GM19351 (cell line): ENCODE data around the gene MT1B.
"Not testable (repeated sequence)": the region's sequence is repeated elsewhere in the genome, so short reads cannot be mapped to it uniquely, and the experiment has no call there.

Source experiments
- ATAC-seq: cut with Tn5 transposase; IDR thresholded peaks from one replicate; pipeline ENCODE4 v1.9.1; 2021; ENCODE audit warnings: mild to moderate bottlenecking, moderate library complexity; ENCODE audit not compliant: unreplicated experiment

MT1B gene

GRCh38 chr16:56618138-56618537 is 33.5 kb upstream of the MT1B start:
- ATAC-seq = no peak

- no peak for ATAC-seq
Measured at GRCh38 chr16:56620339-56620897, 31.3 kb upstream of the MT1B start.

- not testable (repeated sequence) for ATAC-seq
Measured at GRCh38 chr16:56621665-56622445, 29.8 kb upstream of the MT1B start.

DNA sequence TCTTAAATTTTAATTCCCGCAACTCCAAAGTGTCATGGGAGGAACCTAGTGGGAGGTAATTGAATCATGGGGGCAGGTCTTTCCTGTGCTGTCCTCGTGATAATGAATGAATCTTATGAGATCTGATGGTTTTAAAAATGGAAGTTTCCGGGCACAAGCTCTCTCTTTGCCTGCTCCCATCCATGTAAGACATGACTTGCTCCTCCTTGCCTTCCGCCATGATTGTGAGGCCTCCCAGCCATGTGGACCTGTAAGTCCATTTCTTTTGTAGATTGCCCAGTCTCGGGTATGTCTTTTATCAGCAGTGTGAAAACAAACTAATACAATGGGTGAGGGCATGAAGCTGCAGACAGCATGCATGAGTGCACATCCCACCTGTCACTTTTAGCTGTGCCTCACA is 28.5 kb upstream of the MT1B start:
- not testable (repeated sequence) for ATAC-seq

- no peak for ATAC-seq
Measured at GRCh38 chr16:56623637-56624036, 28.0 kb upstream of the MT1B start.

DNA sequence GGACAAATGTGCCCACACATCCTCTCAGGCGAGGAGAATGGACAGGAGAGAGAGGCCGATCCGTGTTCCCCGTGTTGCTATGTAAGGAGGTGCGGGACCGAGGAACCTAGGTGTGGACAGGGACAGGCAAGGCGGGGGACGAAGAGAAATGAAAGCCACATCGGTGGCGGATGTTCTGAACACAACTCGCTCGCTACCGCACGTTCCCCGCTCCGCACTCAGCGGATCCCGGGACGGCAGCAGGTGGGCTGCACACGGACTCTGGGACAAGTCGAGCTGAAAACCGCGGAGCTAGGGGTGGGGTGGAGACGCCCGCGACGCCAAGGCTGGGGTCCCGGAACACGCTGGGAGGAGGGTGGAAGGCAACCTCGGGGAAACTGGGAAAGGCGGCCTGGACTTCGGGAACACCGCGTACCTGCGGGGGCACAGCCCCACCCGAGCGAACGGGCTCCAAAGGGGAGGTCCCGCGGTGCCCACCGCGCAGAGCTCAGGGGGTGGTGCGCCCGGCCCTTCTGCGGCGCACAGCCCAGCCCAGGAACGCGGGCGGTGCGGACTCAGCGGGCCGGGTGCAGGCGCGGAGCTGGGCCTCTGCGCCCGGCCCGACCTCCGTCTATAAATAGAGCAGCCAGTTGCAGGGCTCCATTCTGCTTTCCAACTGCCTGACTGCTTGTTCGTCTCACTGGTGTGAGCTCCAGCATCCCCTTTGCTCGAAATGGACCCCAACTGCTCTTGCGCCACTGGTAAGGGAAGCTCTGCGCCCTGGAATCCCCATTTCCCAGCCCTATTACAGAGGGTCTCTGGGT is 26.3 kb upstream of the MT1B start, which contains the start of gene MT1E:
Gene MT1E, plus strand, starts transcription at position 642 of the 803 bp plus-strand sequence. Its CDS starts 71 bp downstream, at position 713.
- peak; percentile 47 for ATAC-seq

DNA sequence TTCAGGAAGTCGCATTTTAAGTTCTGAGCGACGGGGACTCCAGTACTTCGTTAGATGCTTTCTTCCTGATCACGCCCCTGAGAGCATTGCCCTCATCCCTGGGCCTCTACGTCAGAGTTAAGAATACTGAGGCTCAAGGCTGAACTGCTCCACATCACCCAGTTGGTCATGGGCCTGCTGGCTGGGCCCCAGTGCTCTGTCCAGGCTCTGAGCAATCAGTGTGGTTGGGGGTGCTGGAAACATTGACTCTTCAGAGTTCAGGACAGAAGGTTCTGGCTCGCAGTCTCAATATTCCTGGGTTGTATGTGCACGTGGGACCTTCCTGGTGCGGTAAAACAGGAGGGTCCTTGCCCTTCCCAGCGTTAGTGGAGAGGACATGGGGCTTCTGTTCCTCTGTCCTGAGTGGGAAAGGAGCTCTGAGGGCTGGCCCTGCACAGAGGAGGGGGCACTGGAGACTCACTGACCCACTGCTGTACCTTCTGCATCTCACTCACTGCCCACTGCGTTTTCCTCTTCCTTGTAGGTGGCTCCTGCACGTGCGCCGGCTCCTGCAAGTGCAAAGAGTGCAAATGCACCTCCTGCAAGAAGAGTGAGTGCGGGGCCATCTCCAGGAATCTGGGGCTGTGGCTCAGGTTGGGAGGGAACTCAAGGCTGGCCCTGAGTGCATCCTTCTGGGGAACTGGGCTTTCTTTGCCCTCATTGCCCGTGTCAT is 25.6 kb upstream of the MT1B start:
- ATAC-seq = no peak

- no peak for ATAC-seq
Measured at GRCh38 chr16:56626685-56627084, 25.0 kb upstream of the MT1B start.

GRCh38 chr16:56628486-56629350 is 23.0 kb upstream of the MT1B start:
- ATAC-seq = no peak

DNA sequence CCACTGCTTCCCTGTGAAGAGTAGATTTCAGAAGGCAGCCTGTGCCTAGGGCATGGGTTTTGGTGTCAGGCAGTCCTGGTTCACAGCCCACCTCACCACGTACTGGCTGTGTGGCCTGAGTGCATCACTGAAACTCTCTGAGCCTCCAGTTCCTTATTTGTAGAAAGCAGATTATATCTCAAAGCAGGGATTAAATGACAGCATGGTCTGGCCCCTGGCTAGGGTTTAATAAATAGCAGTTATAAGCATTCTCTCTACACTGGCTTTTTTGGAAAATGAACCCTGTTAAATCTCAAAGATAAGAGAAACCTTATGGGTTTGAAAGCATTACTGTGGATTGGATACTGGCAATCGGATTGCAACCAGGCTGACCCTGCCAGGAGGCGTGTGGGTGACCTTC is 22.2 kb upstream of the MT1B start:
- ATAC-seq = no peak

DNA sequence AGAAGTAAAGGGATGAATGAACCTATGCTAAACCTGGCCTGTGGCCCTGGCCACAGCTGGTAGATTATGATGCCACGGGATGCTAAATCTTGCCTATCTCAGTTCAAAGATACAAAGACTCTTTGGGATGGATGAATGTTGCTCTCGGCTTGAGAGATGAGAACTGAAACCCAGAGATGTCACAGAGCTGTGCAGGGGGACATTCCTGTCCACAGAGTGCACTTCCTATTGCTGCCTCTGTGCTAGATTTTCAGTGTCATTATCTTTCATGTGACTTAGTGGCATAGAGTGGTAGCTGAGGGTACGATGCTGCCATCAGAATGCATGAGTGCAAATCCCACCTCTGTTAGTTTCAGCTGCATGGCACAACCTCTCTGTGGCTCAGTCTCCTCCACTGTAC is 21.6 kb upstream of the MT1B start:
- ATAC-seq = peak; percentile 90

GRCh38 chr16:56631197-56631596 is 20.5 kb upstream of the MT1B start:
- no peak for ATAC-seq

DNA sequence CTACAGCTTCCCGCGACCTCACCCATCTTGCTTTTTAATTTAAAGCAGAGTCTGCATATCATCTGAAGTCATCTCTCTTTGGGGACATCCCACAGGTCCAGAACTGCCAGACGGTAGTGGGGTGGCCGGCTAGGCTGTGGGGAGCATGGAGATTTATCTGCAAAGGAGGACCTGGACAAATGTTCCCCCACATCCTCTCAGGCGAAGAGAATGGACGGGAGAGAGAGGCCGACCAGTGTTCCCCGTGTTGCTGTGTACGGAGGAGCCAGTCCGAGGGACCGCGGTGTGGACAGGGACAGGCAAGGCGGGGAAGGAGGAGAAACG is 19.9 kb upstream of the MT1B start:
- ATAC-seq = no peak

GRCh38 chr16:56632156-56632847 is 19.4 kb upstream of the MT1B start, which contains the start of gene MT1M:
TSS of gene MT1M (plus strand) at chr16:56632659. CDS start at chr16:56632732, 73 bp downstream.
- ATAC-seq = no peak

DNA sequence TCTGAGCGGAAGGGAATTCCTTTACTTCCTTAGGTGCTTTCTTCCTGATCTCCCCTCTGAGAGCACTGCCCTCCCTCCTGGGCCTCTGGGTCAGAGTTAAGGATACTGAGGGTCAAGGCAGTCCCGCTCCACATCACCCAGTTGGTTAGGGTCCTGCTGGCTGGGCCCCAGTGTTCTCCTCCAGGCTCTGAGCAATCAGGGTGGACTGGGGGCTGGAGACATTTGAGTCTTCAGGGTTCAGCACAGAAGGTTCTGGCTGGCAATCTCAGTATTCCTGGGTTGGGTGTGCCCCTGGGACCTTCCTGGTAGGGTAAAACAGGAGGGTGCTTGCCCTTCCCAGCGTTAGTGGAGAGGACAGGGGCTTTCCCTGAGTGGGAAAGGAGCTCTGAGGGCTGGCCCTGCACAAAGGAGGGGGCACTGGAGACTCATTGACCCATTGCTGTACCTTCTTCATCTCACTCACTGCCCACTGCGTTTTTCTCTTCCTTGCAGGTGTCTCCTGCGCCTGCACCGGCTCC is 18.8 kb upstream of the MT1B start:
- ATAC-seq = no peak

- ATAC-seq = no peak
Measured at GRCh38 chr16:56633535-56633934, 18.2 kb upstream of the MT1B start.

DNA sequence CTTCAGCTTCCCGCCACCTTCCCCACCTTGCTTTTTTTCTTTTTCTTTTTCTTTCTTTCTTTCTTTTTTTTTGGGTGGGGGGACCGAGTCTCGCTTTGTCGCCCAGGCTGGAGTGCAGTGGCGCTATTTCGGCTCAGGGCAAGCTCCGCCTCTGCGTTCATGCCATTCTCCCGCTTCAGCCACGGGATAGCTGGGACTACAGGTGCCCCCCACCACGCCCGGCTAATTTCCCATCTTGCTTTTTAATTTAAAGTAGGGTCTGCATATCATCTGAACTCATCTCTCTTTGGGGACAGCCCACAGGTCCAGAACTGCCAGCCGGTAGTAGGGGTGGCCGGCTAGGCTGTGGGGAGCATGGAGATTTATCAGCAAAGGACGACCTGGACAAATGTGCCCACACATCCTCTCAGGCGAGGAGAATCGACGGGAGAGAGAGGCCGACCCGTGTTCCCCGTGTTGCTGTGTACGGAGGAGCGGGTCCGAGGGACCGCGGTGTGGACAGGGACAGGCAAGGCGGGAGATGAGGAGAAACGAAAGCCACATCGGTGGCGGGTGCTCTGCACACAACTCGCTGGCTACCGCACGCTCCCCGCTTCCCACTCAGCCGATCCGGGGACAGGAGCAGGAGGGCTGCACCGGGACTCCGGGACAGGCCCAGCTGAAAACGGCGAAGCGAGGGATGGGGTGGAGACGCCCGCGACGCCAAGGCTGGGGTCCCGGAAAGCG is 16.8 kb upstream of the MT1B start:
- no peak for ATAC-seq

DNA sequence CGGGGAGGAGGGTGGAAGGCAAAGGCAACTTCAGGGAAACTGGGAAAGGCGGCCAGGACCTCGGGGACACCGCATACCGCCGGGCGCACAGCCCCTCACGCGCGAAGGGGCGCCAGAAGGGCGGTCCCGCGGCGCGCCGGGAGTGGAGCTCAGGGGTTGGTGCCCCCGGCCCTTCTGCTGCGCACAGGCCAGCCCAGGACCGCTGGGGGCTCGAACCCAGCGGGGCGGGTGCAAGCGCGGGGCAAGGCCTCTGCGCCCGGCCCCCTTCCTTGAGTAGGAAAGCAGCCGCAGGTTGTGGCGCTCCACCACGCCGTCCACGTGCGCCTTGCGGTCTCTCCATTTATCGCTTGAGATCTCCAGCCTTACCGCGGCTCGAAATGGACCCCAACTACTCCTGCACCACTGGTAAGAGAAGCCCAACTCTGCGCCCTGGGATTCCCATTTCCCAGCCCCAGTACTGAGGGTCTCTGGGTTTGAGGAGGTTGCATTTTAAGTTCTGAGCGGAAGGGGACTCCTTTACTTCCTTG is 16.2 kb upstream of the MT1B start:
- no peak for ATAC-seq
